ENCODE data around the gene CADM1. TPM values are rescaled to one million over a fixed set of nuclear protein-coding genes. Genes with fewer than 3 reads are reported as not detected.

Gene CADM1
- total and polyA plus RNA-seq, 9 of the 15 experiments (the other 6 are each of a cell fraction or from before 2014, with no cell fraction given): 0.42 TPM; not detected in 8

GRCh38 chr11:115244296-115244695 is 259.9 kb downstream of the CADM1 start:
- Histone ChIP-seq H3K9ac (ENCODE audit: insufficient read depth in 1 of 2, low read depth in 2 of 2, low read length in 2 of 2) (no peak overlapping the region), H2AFZ (ENCODE audit: low read depth, low read length) (no peak overlapping the region), H3K4me1 (replicated peaks in 1 of 2; ENCODE audit: control insufficient read depth in 2 of 2, insufficient read depth in 2 of 2, low read length in 2 of 2) (no peaks in the 10 kb centered on the region), H3K9me1 (ENCODE audit: control insufficient read depth, insufficient read depth, low read length) (no peaks in the 10 kb centered on the region), H3K4me2 (ENCODE audit: insufficient read depth, low read length) (no peak overlapping the region), H3K27me3 (ENCODE audit: control insufficient read depth in 2 of 2, insufficient read depth in 2 of 2, low read length in 2 of 2) (no peaks in the 10 kb centered on the region), H3K79me2 (ENCODE audit: control insufficient read depth, insufficient read depth, low read length) (no peaks in the 10 kb centered on the region), H3K36me3 (ENCODE audit: control insufficient read depth, insufficient read depth, low read length) (no peaks in the 10 kb centered on the region), H3K4me3 (no peak overlapping the region), H3K27ac (ENCODE audit: extremely low read depth, low read depth, low read length) (no peak overlapping the region), H4K20me1 (replicated peaks; ENCODE audit: control insufficient read depth, insufficient read depth, low read length) (no peaks in the 10 kb centered on the region), H3K9me3 (replicated peaks; ENCODE audit: control insufficient read depth, insufficient read depth, low read depth, low read length) (no peaks in the 10 kb centered on the region)
- FAIRE-seq: no peak
- no peak for DNase-seq (ENCODE audit: extremely low read depth in 1 of 4, low spot score in 3 of 4)
- ChIA-PET CTCF (ENCODE audit: low intra/inter-chr PET ratio) (no interaction called here), POLR2A (no interaction called here)
- WGBS (ENCODE audit: insufficient coverage, low coverage, missing lambda C conversion rate): 0% methylated on average over 5 of the region's 5 CpGs
- intact Hi-C loops (cut with micrococcal nuclease) (no loop called here), in situ Hi-C loops (cut with MboI) (no loop called here)
- BruUV-seq (replicated peaks): no TSS peak
- no peak for ATAC-seq
- TF ChIP-seq SRSF7 (optimal IDR thresholded peaks at IDR 0.05; ENCODE audit: low read depth, low read length) (no peak), TEAD1 (CRISPR knock-in tag; IDR thresholded peaks at IDR 0.05) (no peak), SPI1 (IDR thresholded peaks at IDR 0.05; ENCODE audit: borderline replicate concordance, low read depth, low read length) (no peak), ARID4B (CRISPR knock-in tag; IDR thresholded peaks at IDR 0.05) (no peak), SMAD1 (IDR thresholded peaks at IDR 0.05; ENCODE audit: low read depth, low read length, partially characterized antibody) (no peak), SNAPC5 (CRISPR knock-in tag; IDR thresholded peaks at IDR 0.05) (no peak), GTF2B (IDR thresholded peaks at IDR 0.05; ENCODE audit: extremely low read depth, insufficient read length) (no peak), HNRNPK (IDR thresholded peaks at IDR 0.05; ENCODE audit: low read depth, low read length, poor library complexity, severe bottlenecking) (no peak), THRB (CRISPR knock-in tag; conservative IDR thresholded peaks at IDR 0.05) (no peak), AFF1 (IDR thresholded peaks at IDR 0.05; ENCODE audit: low read depth in 1 of 2, partially characterized antibody in 2 of 2) (no peak), CCNT2 (IDR thresholded peaks at IDR 0.05; ENCODE audit: borderline replicate concordance, extremely low read depth, insufficient read length, low read depth, low read length) (no peak)

Measured in K562 (cell line).